Spleen (tissue), 11 donors: ENCODE results near the gene PTPRE. TPM values are rescaled to one million over a fixed set of nuclear protein-coding genes. Genes with fewer than 3 reads are reported as not detected.
A peak's percentile ranks its signal among the peaks of the same experiment; 100 is the strongest.

Experiments
- DNase-seq: peaks from one replicate; pipeline ENCODE4 v3.0.0-alpha.2; 2020
- H3K27ac ChIP-seq, 8 donors: fragments of 200-600 bp; sonication (generic) in 7 of 8; 1 replicate in 4 of 8; 2 replicates in 4 of 8; pipeline versions ENCODE4 v1.5.0 to v1.8.0; 2016 to 2021; ENCODE audit warnings: inconsistent platforms in 4 of 8, mild to moderate bottlenecking in 4 of 8, moderate library complexity in 1 of 8
- H3K27me3 ChIP-seq, 7 donors: fragments of 200-600 bp; sonication (generic) in 6 of 7; replicated peaks in 1 of 7; 1 replicate in 4 of 7; 2 replicates in 3 of 7; pipeline versions ENCODE4 v1.5.0 to v1.8.0; 2016 to 2021; ENCODE audit warnings: inconsistent platforms in 3 of 7, mild to moderate bottlenecking in 1 of 7
- H3K36me3 ChIP-seq, 6 donors: fragments of 200-600 bp; sonication (generic) in 5 of 6; 1 replicate in 4 of 6; 2 replicates in 2 of 6; pipeline versions ENCODE4 v1.5.0 to v1.8.0; 2016 to 2021; ENCODE audit warnings: inconsistent platforms in 2 of 6
- H3K4me1 ChIP-seq, 6 donors: fragments of 200-600 bp; sonication (generic) in 5 of 6; 1 replicate in 3 of 6; 2 replicates in 3 of 6; pipeline versions ENCODE4 v1.5.0 to v1.8.0; 2016 to 2021; ENCODE audit warnings: inconsistent platforms in 3 of 6
- H3K4me3 ChIP-seq, 8 donors: fragments of 200-600 bp; sonication (generic) in 7 of 8; 1 replicate in 4 of 8; 2 replicates in 4 of 8; pipeline versions ENCODE4 v1.5.0 to v1.8.0; 2016 to 2021; ENCODE audit warnings: inconsistent platforms in 4 of 8, mild to moderate bottlenecking in 4 of 8, moderate library complexity in 2 of 8
- H3K9me3 ChIP-seq, 8 donors: fragments of 200-600 bp; sonication (generic) in 7 of 8; 1 replicate in 4 of 8; 2 replicates in 4 of 8; pipeline versions ENCODE4 v1.5.0 to v1.8.0; 2016 to 2021; ENCODE audit warnings: inconsistent platforms in 4 of 8
- CTCF ChIP-seq, 11 experiments: fragments of 200-600 bp in 7 of 11; fragments of 450-650 bp in 4 of 11; sonication (generic) in 4 of 11; IDR thresholded peaks in 8 of 11; conservative IDR thresholded peaks in 3 of 11; 1 replicate in 7 of 11; 2 replicates in 4 of 11; pipeline versions ENCODE4 v1.4.0 to v1.8.0; 2016 to 2021; ENCODE audit warnings: antibody characterized with exemption in 11 of 11, inconsistent platforms in 4 of 11, mild to moderate bottlenecking in 1 of 11
- POLR2A ChIP-seq, 3 donors: fragments of 450-650 bp; IDR thresholded peaks; one replicate each; pipeline ENCODE4 v1.5.1; 2017; ENCODE audit warnings: antibody characterized with exemption in 3 of 3, mild to moderate bottlenecking in 1 of 3
- POLR2AphosphoS5 ChIP-seq, 3 donors: sonication (generic); formaldehyde crosslinking; IDR thresholded peaks; one replicate each; pipeline ENCODE4 v1.5.1; 2017; ENCODE audit warnings: antibody characterized with exemption in 3 of 3
- WGBS, 5 donors: extraction: QIAGEN DNeasy Blood & Tissue Kit in 3 of 5; methylation state at CpG; one replicate each; pipeline versions ENCODE4 v1.1.5 to v1.1.7; 2013 to 2018; 5-methylcytosine and 5-hydroxymethylcytosine counted together
- intact Hi-C: fragments of 100-400 bp; cut with DNase I; formaldehyde crosslinking; loops from one replicate; pipeline ENCODE4 v1.15.0; 2023; ENCODE audit warnings: low total_unique reads
- polyA plus RNA-seq, 3 donors: library from polyadenylated mRNA; stranded (reverse); fragments of 200-250 nt; gene quantifications; one replicate each; pipeline ENCODE4 v1.2.1, GENCODE V29; 2013
- total RNA-seq, 7 donors: library from RNA; depleted of rRNA in 3 of 7; stranded (reverse); fragments of >200 nt in 3 of 7; fragmentation: NEBNext Ultra II Directional in 4 of 7; extraction: Animal tissue kit (Norgen Biotek cat#: 25700) in 4 of 7; gene quantifications; one replicate each; pipeline versions ENCODE4 v1.1.0 to v1.2.1, GENCODE V29; 2016 to 2021
- donor health status: healthy with polysubstance abuse.
- donor health status: DM: no; HTN: no; CAD: no; lungs with moderate emphysema.
- donor health status: DM: no; HTN: no; CAD: no.
- donor health status: Bipolar disorder and iron deficiency.
- donor health status: healthy.
- donor health status: DM: no; HTN: no; CAD: no.
- donor health status: DM: yes; HTN: yes; CAD: no.

PTPRE gene
- total and polyA plus RNA-seq, 10 donors: 6.2 to 133 (median 70.2) TPM

DNA sequence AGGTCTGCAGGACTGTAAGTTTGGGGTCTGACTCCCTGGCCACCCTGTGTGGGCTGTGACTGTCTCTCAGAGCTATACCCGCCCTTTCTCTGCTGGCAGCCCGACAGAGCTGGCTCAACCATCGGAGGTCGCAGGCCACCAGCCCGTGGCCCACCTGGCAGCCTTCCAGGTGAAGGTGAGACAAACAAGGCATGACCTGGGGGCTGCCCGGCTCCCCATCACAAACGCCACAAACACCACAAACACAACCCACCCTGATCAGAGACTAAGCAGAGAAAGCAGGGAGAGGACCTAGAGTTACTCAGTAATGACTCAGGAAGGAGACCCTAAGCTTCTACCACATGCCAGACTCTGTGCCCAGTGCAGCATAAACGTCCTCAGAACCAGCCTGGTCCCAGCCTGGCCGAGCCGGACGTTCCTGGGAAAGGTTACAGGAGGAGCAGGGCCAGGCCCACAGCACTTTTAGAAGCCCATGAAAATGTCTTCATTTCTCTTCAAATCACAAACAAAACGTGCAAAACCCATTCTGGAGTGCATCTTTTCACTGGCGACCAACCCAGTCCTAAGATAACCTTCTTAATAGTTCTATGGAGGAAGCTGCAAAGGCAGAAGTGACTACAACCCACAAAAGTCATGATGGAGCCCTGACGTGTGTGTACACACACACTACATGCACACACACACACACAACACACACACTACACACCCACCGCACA lies 152.5 kb downstream of the PTPRE start:
- WGBS, 5 donors: 70 to 78% (median 77%) methylated on average over 15 of the region's 15 CpGs
- Histone ChIP-seq H3K36me3 (peaks cover 0 to 81% (median 50%) of the 10 kb centered on the region in 6 donors), H3K4me3 (no peak overlapping the region), H3K27me3 (no peaks in the 10 kb centered on the region), H3K9me3 (no peaks in the 10 kb centered on the region), H3K27ac (peak overlapping the region in 5 of 8 donors; percentile 16 to 95 (median 93)), H3K4me1 (peaks cover 34 to 98% (median 56%) of the 10 kb centered on the region in 6 donors)
- DNase-seq: peak; percentile 76
- intact Hi-C loops: no loop called here
- TF ChIP-seq POLR2AphosphoS5 (IDR thresholded peaks at IDR 0.05) (peak in 1 of 3 donors; percentile 46), POLR2A (IDR thresholded peaks at IDR 0.05) (no peak)

DNA sequence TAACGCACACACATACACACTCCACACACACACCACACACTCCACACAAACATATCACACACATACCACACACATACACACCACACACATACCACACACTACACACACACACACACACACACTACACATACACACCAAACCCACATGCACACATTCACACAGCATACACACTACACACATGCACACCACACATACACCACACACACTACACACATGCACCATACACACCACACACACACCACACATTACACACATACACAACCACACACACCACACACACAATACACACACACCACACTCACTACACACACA lies 153.0 kb downstream of the PTPRE start:
- DNase-seq: no peak
- intact Hi-C loops: no loop called here
- Histone ChIP-seq H3K9me3 (no peaks in the 10 kb centered on the region), H3K4me1 (peaks cover 37 to 98% (median 57%) of the 10 kb centered on the region in 6 donors), H3K36me3 (peaks cover 0 to 77% (median 46%) of the 10 kb centered on the region in 6 donors), H3K27ac (peak overlapping the region in 3 of 8 donors; percentile 93 to 95 (median 94)), H3K27me3 (no peaks in the 10 kb centered on the region), H3K4me3 (no peak overlapping the region)
- 62 to 100% (median 89%) methylated on average over 1 of the region's 1 CpG for WGBS, 5 donors
- no peak for TF ChIP-seq POLR2AphosphoS5 (IDR thresholded peaks at IDR 0.05)
- no peak for TF ChIP-seq POLR2A (IDR thresholded peaks at IDR 0.05)
- TF ChIP-seq CTCF (IDR thresholded peaks at IDR 0.05 in 8 of 11, conservative IDR thresholded peaks at IDR 0.05 in 3 of 11): peak in 1 of 11 experiments; percentile 18

DNA sequence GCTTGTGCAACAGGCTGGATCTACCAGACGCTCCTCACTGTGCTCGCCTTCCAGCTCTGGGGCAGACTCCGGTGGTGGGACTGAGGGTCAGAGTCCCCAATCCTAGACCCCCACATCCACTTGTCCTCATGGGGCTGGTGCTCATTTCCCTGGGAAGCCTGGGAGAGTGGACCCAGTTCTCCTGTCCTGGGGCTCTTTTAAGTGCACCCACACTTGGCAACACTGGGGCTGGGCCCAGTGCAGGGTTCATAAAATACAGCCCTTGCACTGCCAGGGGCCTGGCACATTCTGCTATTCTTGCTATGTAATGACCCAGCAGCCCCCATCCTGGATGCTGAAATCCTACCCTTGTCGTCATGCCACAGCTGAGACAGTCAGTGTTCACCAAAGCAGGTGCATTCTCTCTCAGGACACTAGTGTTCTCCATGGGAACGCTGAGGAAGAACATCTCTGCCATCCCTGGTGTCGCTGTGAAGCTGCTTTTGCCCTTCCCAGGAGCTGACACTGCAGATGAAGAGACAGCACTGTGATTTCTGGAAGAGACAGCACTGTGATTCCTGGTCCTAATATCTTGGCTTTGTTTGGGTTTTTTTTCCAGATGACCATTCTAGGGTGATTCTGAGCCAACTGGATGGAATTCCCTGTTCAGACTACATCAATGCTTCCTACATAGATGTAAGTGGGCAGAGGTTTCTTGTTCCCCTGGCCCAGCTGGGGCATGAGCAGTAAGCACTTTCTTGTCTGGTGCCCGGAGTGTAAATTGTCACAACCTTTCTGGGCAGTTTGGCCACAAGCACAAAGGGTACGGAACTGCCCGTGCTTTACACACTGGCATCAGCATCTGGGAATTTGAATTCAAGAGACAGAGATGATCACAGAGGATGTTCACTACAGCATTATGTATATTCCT lies 153.7 kb downstream of the PTPRE start:
- DNase-seq: peak; percentile 76
- peaks cover 0 to 77% (median 40%) of the 10 kb centered on the region in 6 donors for H3K36me3 ChIP-seq
- H3K27me3 ChIP-seq: no peaks in the 10 kb centered on the region
- no peak for TF ChIP-seq POLR2A (IDR thresholded peaks at IDR 0.05)
- TF ChIP-seq POLR2AphosphoS5 (IDR thresholded peaks at IDR 0.05): no peak
- no peak for TF ChIP-seq CTCF (IDR thresholded peaks at IDR 0.05 in 8 of 11, conservative IDR thresholded peaks at IDR 0.05 in 3 of 11)
- H3K27ac ChIP-seq: peak overlapping the region in 3 of 8 donors; percentile 93 to 95 (median 94)
- H3K4me1 ChIP-seq: peaks cover 44 to 98% (median 62%) of the 10 kb centered on the region in 6 donors
- 90 to 96% (median 94%) methylated on average over 8 to 9 of the region's 9 CpGs for WGBS, 5 donors
- H3K9me3 ChIP-seq: no peaks in the 10 kb centered on the region
- no peak overlapping the region for H3K4me3 ChIP-seq
- intact Hi-C loops: no loop called here

DNA sequence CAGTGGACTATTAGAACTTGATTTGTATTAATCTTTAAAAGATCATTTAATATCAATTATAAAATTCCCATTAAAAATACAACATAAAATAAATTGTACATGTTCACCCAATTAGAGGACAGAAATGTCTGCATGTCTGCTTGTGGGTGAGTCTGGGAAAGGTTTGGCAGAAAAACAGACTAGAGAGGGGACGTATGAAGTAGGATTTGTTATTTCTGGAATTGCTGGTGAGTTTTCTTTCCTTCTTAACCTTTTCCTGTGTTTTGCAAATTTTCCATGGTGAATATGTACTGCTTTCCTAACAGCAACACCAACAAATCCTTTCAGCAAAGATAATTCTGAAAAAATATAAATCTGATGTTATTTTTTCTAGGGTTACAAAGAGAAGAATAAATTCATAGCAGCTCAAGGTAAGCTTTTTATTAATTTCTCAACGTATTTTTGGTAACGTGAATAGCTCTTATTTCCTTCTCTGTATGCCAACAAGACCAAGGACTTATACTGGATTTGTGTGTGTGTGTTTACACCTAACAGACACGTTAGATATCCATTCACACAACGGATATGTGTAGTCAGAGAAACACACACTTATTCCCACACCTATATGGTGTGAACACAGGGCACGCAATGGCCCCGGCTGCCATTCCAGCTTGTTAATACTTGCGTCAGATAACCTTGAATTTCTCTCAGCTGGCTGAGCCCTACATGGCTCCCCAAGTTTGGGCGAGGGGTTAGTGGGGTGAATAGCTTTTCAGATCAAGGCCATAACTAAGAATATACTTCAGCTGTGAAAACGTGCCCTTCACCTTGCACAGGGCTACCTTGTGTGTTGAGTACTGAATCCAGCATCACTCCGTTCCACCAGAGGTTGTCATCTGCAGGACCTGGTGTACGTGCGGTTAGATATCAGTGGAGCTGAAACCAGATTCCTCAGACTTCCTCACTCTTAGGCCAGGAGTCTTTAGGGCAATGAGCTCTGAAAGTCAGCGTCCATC lies 154.7 kb downstream of the PTPRE start:
- intact Hi-C loops: no loop called here
- DNase-seq: peak; percentile 75
- TF ChIP-seq POLR2AphosphoS5 (IDR thresholded peaks at IDR 0.05) (no peak), CTCF (IDR thresholded peaks at IDR 0.05 in 8 of 11, conservative IDR thresholded peaks at IDR 0.05 in 3 of 11) (no peak), POLR2A (IDR thresholded peaks at IDR 0.05) (no peak)
- H3K4me1 ChIP-seq: peaks cover 48 to 98% (median 71%) of the 10 kb centered on the region in 6 donors
- 82 to 90% (median 83%) methylated on average over 14 of the region's 14 CpGs for WGBS, 5 donors
- no peaks in the 10 kb centered on the region for H3K27me3 ChIP-seq
- H3K4me3 ChIP-seq: peak overlapping the region in 4 of 8 donors; percentile 29 to 64 (median 34)
- H3K9me3 ChIP-seq: no peaks in the 10 kb centered on the region
- H3K36me3 ChIP-seq: peaks cover 0 to 77% (median 38%) of the 10 kb centered on the region in 6 donors
- H3K27ac ChIP-seq: peak overlapping the region; percentile 86 to 95 (median 91)
